Measurements from ENCODE around the gene C8A.

Gene C8A

DNA sequence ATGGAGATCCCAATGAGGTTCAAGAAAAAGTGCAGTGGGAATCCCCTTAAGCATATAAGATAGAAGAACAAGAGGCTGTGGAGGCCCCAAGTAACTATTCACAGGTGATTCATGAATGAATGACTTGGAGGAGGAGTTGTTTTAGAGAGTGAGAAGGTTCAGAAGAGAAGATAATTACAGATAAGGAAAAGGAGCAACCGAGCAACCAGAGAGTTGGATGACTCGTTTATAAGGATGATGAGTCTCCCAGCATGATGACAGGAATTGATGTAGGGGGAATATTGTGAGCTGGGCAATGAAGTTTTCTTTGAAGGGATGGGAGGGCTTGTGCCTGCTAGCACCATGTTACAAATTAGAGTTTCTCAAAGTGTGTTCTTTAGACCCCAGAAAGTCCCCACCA lies 9.8 kb downstream of the C8A start:
- Histone ChIP-seq H3K9me3 (ENCODE audit: control insufficient read depth in 1 of 2, low read length in 2 of 2) (no peaks in the 10 kb centered on the region), H3K27ac (ENCODE audit: low read length) (no peak overlapping the region), H3K27me3 (ENCODE audit: low read depth, low read length) (no peaks in the 10 kb centered on the region), H3K36me3 (ENCODE audit: control insufficient read depth in 1 of 2, insufficient read depth in 2 of 2, low read length in 2 of 2) (no peaks in the 10 kb centered on the region), H3K4me3 (ENCODE audit: low read depth in 1 of 2, low read length in 2 of 2) (no peak overlapping the region), H3K4me1 (ENCODE audit: control insufficient read depth in 1 of 2, insufficient read depth in 2 of 2, low read length in 2 of 2) (no peaks in the 10 kb centered on the region)

DNA sequence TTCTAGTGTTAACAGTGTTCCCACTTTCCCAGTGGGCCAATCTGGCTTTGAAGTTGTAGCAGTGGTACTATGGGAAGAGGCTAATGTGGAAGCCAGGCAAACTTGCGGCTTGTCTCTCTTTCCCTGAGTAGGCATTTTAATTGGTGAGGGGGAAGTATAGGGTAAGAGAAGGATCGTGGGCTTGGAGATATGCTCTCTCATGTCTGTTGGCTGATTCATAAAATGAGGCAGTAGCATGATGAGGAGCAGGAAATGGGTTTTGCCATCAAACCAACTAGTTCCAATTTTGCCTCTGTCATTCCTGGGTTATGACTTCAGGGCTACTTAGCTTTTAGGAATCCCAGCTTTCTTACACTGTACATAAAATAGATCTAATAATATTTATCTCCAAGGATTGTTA lies 12.1 kb downstream of the C8A start:
- no peak overlapping the region for H3K27ac ChIP-seq (ENCODE audit: low read length)
- no peak overlapping the region for H3K4me3 ChIP-seq (ENCODE audit: low read depth in 1 of 2, low read length in 2 of 2)
- H3K36me3 ChIP-seq (ENCODE audit: control insufficient read depth in 1 of 2, insufficient read depth in 2 of 2, low read length in 2 of 2) = no peaks in the 10 kb centered on the region
- H3K9me3 ChIP-seq (ENCODE audit: control insufficient read depth in 1 of 2, low read length in 2 of 2) = no peaks in the 10 kb centered on the region
- no peaks in the 10 kb centered on the region for H3K27me3 ChIP-seq (ENCODE audit: low read depth, low read length)
- no peaks in the 10 kb centered on the region for H3K4me1 ChIP-seq (ENCODE audit: control insufficient read depth in 1 of 2, insufficient read depth in 2 of 2, low read length in 2 of 2)

DNA sequence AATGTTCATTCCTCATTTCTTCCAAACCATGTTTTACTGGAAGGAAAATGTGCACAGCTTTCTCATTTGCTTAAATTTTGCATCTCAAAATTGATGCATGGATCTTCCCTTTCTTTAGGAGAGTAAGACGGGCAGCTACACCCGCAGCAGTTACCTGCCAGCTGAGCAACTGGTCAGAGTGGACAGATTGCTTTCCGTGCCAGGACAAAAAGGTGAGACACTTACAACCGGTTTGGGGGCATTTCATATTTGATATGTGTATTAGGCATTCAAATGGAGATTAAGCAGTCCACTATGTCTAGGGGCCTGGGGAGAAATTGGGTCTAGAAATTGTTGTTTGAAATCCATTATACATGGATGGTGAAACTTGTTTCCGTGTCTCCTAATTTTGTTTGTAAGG lies 12.9 kb downstream of the C8A start:
- Histone ChIP-seq H3K4me3 (ENCODE audit: low read depth in 1 of 2, low read length in 2 of 2) (no peak overlapping the region), H3K36me3 (ENCODE audit: control insufficient read depth in 1 of 2, insufficient read depth in 2 of 2, low read length in 2 of 2) (no peaks in the 10 kb centered on the region), H3K27me3 (ENCODE audit: low read depth, low read length) (no peaks in the 10 kb centered on the region), H3K9me3 (ENCODE audit: control insufficient read depth in 1 of 2, low read length in 2 of 2) (no peaks in the 10 kb centered on the region), H3K27ac (ENCODE audit: low read length) (no peak overlapping the region), H3K4me1 (ENCODE audit: control insufficient read depth in 1 of 2, insufficient read depth in 2 of 2, low read length in 2 of 2) (no peaks in the 10 kb centered on the region)

DNA sequence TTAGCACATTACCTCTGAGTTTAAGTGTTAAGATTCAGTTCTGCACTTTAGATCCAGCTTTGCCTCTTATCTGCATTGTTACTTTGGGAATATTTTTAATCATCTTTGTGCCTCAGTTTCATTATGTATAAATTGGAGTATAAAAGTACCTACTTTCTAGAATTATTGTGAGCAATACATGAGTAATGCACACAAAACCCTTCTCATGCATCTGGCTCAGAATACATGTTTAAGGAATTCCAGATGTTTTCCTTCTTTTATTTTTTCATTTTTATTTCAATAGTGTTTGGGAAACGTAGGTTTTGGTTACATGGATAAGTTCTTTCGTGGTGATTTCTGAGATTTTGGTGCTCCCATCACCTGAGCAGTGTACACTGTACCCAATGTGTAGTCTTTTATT lies 14.2 kb downstream of the C8A start:
- Histone ChIP-seq H3K9me3 (ENCODE audit: control insufficient read depth in 1 of 2, low read length in 2 of 2) (no peaks in the 10 kb centered on the region), H3K4me1 (ENCODE audit: control insufficient read depth in 1 of 2, insufficient read depth in 2 of 2, low read length in 2 of 2) (no peaks in the 10 kb centered on the region), H3K27ac (ENCODE audit: low read length) (no peak overlapping the region), H3K4me3 (ENCODE audit: low read depth in 1 of 2, low read length in 2 of 2) (no peak overlapping the region), H3K36me3 (ENCODE audit: control insufficient read depth in 1 of 2, insufficient read depth in 2 of 2, low read length in 2 of 2) (no peaks in the 10 kb centered on the region), H3K27me3 (ENCODE audit: low read depth, low read length) (no peaks in the 10 kb centered on the region)

DNA sequence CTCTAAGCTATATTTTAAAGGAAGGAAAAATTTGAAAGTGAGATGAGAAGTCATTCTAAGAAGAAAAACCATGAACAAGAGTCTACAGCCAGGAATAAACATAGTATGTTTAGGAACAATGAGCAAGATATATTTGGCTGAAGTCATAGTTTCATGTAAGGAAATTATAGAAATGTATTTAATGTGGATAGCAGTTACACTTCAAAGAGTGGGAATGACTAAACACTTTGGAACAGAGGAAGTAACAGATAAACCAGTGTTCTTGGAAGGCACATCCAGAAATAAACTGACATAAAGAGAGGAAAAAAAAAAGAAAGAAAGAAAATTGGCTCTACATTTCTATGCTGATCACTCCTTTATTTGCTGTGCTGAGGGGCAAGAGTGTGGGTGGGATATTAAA lies 18.0 kb downstream of the C8A start:
- H3K4me1 ChIP-seq (ENCODE audit: control insufficient read depth in 1 of 2, insufficient read depth in 2 of 2, low read length in 2 of 2) = no peaks in the 10 kb centered on the region
- no peak overlapping the region for H3K4me3 ChIP-seq (ENCODE audit: low read depth in 1 of 2, low read length in 2 of 2)
- no peak overlapping the region for H3K27ac ChIP-seq (ENCODE audit: low read length)
- no peaks in the 10 kb centered on the region for H3K36me3 ChIP-seq (ENCODE audit: control insufficient read depth in 1 of 2, insufficient read depth in 2 of 2, low read length in 2 of 2)
- H3K9me3 ChIP-seq (ENCODE audit: control insufficient read depth in 1 of 2, low read length in 2 of 2) = no peaks in the 10 kb centered on the region
- no peaks in the 10 kb centered on the region for H3K27me3 ChIP-seq (ENCODE audit: low read depth, low read length)

DNA sequence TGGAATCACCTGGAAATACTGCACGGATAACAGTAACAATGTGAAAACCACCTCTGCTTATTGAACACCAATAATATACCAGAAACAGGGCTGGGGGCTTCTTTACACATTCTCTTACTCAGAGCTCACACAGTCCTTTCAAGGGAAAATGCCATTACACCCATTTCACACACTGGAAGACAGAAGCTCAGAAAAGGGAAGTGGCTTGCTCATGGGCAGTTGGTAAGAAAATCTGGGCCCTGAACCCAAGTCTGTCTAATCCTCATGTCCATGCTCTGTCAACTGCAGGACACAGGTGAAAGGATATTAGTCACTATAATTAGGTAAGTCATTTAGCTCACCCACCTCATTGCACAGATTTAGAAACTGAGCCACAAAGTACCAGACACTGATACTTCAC lies 18.6 kb downstream of the C8A start:
- Histone ChIP-seq H3K4me3 (ENCODE audit: low read depth in 1 of 2, low read length in 2 of 2) (no peak overlapping the region), H3K27me3 (ENCODE audit: low read depth, low read length) (no peaks in the 10 kb centered on the region), H3K27ac (ENCODE audit: low read length) (no peak overlapping the region), H3K4me1 (ENCODE audit: control insufficient read depth in 1 of 2, insufficient read depth in 2 of 2, low read length in 2 of 2) (no peaks in the 10 kb centered on the region), H3K9me3 (ENCODE audit: control insufficient read depth in 1 of 2, low read length in 2 of 2) (no peaks in the 10 kb centered on the region), H3K36me3 (ENCODE audit: control insufficient read depth in 1 of 2, insufficient read depth in 2 of 2, low read length in 2 of 2) (no peaks in the 10 kb centered on the region)

DNA sequence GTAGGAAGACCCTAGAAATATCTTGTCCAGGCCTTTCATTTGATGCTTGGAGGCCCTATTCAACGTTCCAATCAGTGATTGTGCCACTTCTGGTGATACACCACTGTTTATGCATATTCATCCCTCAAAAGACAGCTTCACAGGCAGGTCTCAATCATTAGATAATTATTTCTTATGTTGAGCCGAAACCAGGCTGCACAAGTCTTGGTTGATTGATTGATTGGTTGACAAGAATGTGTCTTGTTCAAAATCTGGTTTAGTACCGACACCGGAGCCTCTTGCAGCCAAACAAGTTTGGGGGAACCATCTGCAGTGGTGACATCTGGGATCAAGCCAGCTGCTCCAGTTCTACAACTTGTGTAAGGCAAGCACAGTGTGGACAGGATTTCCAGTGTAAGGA lies 20.1 kb downstream of the C8A start:
- Histone ChIP-seq H3K27me3 (ENCODE audit: low read depth, low read length) (no peaks in the 10 kb centered on the region), H3K27ac (ENCODE audit: low read length) (no peak overlapping the region), H3K36me3 (ENCODE audit: control insufficient read depth in 1 of 2, insufficient read depth in 2 of 2, low read length in 2 of 2) (no peaks in the 10 kb centered on the region), H3K9me3 (ENCODE audit: control insufficient read depth in 1 of 2, low read length in 2 of 2) (no peaks in the 10 kb centered on the region), H3K4me1 (ENCODE audit: control insufficient read depth in 1 of 2, insufficient read depth in 2 of 2, low read length in 2 of 2) (no peaks in the 10 kb centered on the region), H3K4me3 (ENCODE audit: low read depth in 1 of 2, low read length in 2 of 2) (no peak overlapping the region)

DNA sequence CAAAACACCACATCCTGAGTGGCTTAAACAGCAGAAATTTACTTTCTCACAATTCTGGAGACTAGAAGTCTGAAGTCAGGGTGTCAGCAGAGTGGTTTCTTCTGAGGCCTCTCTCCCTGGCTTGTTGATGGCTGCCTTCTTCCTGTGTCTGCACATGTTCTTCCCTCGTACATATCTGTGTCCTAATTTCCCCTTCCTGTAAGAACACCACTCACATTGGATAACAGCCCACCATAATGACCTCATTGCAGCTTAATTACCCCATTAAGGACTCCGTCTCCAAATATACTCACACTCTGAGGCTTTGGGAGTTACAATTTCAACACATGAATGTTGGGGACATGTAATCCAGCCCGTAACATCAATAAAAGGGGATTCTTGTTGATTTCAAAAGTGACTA lies 23.4 kb downstream of the C8A start:
- Histone ChIP-seq H3K27ac (ENCODE audit: low read length) (no peak overlapping the region), H3K36me3 (ENCODE audit: control insufficient read depth in 1 of 2, insufficient read depth in 2 of 2, low read length in 2 of 2) (no peaks in the 10 kb centered on the region), H3K4me3 (ENCODE audit: low read depth in 1 of 2, low read length in 2 of 2) (no peak overlapping the region), H3K27me3 (ENCODE audit: low read depth, low read length) (no peaks in the 10 kb centered on the region), H3K9me3 (ENCODE audit: control insufficient read depth in 1 of 2, low read length in 2 of 2) (no peaks in the 10 kb centered on the region), H3K4me1 (ENCODE audit: control insufficient read depth in 1 of 2, insufficient read depth in 2 of 2, low read length in 2 of 2) (no peaks in the 10 kb centered on the region)

DNA sequence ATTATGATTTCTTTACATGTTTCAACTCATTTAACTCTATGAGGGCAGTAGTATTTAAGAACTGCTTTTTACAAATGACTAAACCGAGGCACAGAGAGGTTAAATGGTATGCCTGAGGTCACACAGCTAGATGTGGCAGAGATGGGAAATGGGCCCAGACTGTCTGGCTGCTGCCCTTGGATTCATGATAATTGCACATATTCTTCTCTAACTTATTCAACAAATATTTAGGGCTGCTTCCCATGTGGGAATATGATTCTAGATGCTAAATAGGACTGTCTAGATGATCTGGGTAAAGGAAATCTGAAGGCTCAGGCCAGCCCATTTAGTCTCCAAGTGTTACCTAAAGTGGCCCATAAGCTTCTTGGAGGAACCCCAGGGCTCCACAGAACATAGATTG lies 26.2 kb downstream of the C8A start:
- H3K36me3 ChIP-seq (ENCODE audit: control insufficient read depth in 1 of 2, insufficient read depth in 2 of 2, low read length in 2 of 2) = no peaks in the 10 kb centered on the region
- H3K27me3 ChIP-seq (ENCODE audit: low read depth, low read length) = no peaks in the 10 kb centered on the region
- H3K27ac ChIP-seq (ENCODE audit: low read length) = no peak overlapping the region
- no peaks in the 10 kb centered on the region for H3K9me3 ChIP-seq (ENCODE audit: control insufficient read depth in 1 of 2, low read length in 2 of 2)
- H3K4me1 ChIP-seq (ENCODE audit: control insufficient read depth in 1 of 2, insufficient read depth in 2 of 2, low read length in 2 of 2) = no peaks in the 10 kb centered on the region
- no peak overlapping the region for H3K4me3 ChIP-seq (ENCODE audit: low read depth in 1 of 2, low read length in 2 of 2)

DNA sequence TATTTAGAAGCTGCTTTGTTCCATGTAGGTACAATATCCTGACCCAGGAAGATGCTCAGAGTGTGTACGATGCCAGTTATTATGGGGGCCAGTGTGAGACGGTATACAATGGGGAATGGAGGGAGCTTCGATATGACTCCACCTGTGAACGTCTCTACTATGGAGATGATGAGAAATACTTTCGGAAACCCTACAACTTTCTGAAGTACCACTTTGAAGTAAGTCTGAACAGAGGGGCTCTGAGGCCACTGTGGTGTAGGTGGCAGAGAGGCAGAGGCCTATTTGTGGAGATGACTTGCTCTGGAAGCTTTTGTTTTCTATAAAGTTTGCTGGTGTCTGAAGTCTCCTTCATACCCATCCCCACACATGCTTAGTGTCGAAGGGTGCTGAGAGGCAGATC lies 26.8 kb downstream of the C8A start:
- no peak overlapping the region for H3K4me3 ChIP-seq (ENCODE audit: low read depth in 1 of 2, low read length in 2 of 2)
- H3K4me1 ChIP-seq (ENCODE audit: control insufficient read depth in 1 of 2, insufficient read depth in 2 of 2, low read length in 2 of 2) = no peaks in the 10 kb centered on the region
- H3K27ac ChIP-seq (ENCODE audit: low read length) = no peak overlapping the region
- no peaks in the 10 kb centered on the region for H3K27me3 ChIP-seq (ENCODE audit: low read depth, low read length)
- H3K9me3 ChIP-seq (ENCODE audit: control insufficient read depth in 1 of 2, low read length in 2 of 2) = no peaks in the 10 kb centered on the region
- no peaks in the 10 kb centered on the region for H3K36me3 ChIP-seq (ENCODE audit: control insufficient read depth in 1 of 2, insufficient read depth in 2 of 2, low read length in 2 of 2)

DNA sequence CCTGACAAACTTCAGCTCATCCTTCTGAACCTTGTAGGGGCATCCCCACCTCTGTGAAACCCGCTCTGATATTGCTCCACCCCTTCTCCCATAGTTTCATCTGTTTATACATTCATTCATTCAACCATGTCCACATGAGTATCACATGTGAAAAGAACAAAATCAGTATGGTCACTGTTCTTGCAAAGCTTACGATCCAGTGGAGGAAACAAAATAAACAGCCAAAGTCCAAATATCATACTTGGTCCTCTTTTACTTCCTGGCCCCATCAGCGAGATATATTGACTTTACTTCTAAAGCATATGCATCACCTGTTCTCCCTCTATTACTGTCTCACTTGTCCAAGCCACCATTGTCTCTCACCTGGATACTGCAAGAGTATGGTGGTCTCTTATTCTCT lies 35.6 kb downstream of the C8A start:
- Histone ChIP-seq H3K9me3 (ENCODE audit: control insufficient read depth in 1 of 2, low read length in 2 of 2) (no peaks in the 10 kb centered on the region), H3K27ac (ENCODE audit: low read length) (no peak overlapping the region), H3K4me3 (ENCODE audit: low read depth in 1 of 2, low read length in 2 of 2) (no peak overlapping the region), H3K4me1 (ENCODE audit: control insufficient read depth in 1 of 2, insufficient read depth in 2 of 2, low read length in 2 of 2) (no peaks in the 10 kb centered on the region), H3K36me3 (ENCODE audit: control insufficient read depth in 1 of 2, insufficient read depth in 2 of 2, low read length in 2 of 2) (no peaks in the 10 kb centered on the region), H3K27me3 (ENCODE audit: low read depth, low read length) (no peaks in the 10 kb centered on the region)

DNA sequence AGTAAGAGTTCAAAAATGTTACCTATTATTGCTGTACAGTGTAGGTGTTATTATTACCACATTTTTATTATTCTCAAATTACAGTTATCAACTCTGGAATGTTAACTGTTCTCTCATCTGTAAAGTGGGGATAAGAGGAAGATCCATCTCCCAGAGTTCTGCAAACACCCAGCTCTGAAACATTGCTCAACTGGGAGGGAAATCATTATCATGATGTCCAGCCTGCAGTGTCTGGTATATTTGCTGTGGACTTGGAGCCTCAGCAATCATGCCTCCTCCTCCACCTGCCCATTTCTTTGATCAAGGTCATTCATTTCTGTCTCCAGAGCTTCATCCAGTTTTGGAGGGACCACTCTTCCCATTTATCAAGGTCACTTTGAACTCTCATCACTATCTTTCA lies 39.4 kb downstream of the C8A start:
- no peaks in the 10 kb centered on the region for H3K27me3 ChIP-seq (ENCODE audit: low read depth, low read length)
- no peaks in the 10 kb centered on the region for H3K36me3 ChIP-seq (ENCODE audit: control insufficient read depth in 1 of 2, insufficient read depth in 2 of 2, low read length in 2 of 2)
- H3K4me1 ChIP-seq (ENCODE audit: control insufficient read depth in 1 of 2, insufficient read depth in 2 of 2, low read length in 2 of 2) = no peaks in the 10 kb centered on the region
- H3K4me3 ChIP-seq (ENCODE audit: low read depth in 1 of 2, low read length in 2 of 2) = no peak overlapping the region
- no peak overlapping the region for H3K27ac ChIP-seq (ENCODE audit: low read length)
- H3K9me3 ChIP-seq (ENCODE audit: control insufficient read depth in 1 of 2, low read length in 2 of 2) = no peaks in the 10 kb centered on the region
